ENCODE measurements around the gene DAPK1.

Gene DAPK1

GRCh38 chr9:87628346-87628745, 130.7 kb downstream of the DAPK1 start:
- TF ChIP-seq, protein P1, sequence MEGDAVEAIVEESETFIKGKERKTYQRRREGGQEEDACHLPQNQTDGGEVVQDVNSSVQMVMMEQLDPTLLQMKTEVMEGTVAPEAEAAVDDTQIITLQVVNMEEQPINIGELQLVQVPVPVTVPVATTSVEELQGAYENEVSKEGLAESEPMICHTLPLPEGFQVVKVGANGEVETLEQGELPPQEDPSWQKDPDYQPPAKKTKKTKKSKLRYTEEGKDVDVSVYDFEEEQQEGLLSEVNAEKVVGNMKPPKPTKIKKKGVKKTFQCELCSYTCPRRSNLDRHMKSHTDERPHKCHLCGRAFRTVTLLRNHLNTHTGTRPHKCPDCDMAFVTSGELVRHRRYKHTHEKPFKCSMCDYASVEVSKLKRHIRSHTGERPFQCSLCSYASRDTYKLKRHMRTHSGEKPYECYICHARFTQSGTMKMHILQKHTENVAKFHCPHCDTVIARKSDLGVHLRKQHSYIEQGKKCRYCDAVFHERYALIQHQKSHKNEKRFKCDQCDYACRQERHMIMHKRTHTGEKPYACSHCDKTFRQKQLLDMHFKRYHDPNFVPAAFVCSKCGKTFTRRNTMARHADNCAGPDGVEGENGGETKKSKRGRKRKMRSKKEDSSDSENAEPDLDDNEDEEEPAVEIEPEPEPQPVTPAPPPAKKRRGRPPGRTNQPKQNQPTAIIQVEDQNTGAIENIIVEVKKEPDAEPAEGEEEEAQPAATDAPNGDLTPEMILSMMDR (IDR thresholded peaks at IDR 0.05; ENCODE audit: insufficient read depth, low read depth, low read length, missing control alignments), result no peak
- H3K4me3 ChIP-seq (ENCODE audit: low read length), result no peak overlapping the region

DNA sequence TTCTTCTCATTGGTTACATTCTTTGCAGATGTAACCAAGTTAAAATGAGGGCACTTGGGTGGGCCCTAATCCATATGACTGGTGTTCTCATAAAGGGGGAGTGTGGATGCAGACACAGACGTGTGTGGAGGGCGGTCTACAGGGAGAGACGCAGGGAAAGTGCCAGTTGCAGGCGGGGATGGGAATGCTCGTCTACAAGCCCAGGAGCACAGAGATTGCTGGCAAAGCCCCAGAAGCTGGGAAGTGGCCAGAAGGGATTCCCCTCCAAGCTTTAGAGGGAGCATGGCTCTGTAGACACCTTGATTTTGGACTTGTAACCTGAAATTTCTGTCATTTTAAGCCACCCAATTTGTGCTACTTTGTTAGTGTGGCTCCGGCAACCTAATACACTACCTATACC, 131.4 kb downstream of the DAPK1 start:
- no peak for DNase-seq (ENCODE audit: low read depth)
- H3K4me3 ChIP-seq (ENCODE audit: low read length), result no peak overlapping the region
- TF ChIP-seq, protein P1 (IDR thresholded peaks at IDR 0.05; ENCODE audit: insufficient read depth, low read depth, low read length, missing control alignments), result no peak

More at GRCh38 chr9:87628346-87628745, 130.7 kb downstream of the DAPK1 start:
- no peak for DNase-seq (ENCODE audit: low read depth)

GRCh38 chr9:87630266-87630665, 132.6 kb downstream of the DAPK1 start:
- DNase-seq (ENCODE audit: low read depth), result no peak
- no peak overlapping the region for H3K4me3 ChIP-seq (ENCODE audit: low read length)
- TF ChIP-seq, protein P1 (IDR thresholded peaks at IDR 0.05; ENCODE audit: insufficient read depth, low read depth, low read length, missing control alignments), result no peak

GRCh38 chr9:87630846-87631245, 133.2 kb downstream of the DAPK1 start:
- no peak for DNase-seq (ENCODE audit: low read depth)
- TF ChIP-seq, protein P1 (IDR thresholded peaks at IDR 0.05; ENCODE audit: insufficient read depth, low read depth, low read length, missing control alignments), result no peak

DNA sequence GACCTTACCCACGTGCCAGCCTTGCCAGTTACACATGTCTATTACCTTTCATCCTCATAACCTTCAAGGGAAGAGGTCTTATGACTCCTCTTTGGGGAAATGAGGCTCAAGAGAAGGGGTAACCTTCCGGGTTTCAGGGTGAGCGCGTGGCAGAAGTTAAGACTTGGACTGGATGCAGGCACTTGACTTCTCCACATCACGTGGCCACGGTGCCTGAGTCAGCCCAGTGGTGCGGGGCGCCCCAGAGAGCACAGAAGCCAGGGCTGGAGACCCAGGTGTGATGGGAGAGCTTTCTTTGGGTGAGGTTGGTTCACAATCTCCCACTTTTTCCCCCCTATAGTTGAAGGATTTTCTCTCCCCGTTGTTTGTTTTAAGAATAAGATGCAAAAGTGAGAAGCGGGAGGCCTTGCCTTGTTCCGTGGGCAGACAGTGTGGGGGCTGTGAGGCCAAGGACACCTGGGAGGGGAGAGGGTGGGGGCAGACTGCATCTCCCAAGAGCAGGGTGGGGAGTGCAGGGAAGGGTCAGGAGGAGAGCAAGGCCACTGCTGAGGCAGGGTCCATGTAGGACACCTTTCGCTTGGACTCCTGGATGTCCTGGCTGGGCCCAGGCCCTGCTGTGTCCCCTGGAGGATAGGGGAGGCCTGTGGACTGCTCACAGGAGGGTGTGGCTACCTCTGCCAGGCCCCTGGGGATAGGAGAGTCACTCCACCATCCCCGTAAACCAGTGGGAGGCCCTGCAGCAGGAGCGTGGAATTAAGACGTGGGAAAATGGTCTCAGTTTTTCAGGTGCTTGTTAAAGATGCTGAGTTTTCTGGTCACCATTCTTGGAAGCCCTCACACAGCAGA, 138.2 kb downstream of the DAPK1 start:
- H3K4me3 ChIP-seq (ENCODE audit: low read length), result no peak overlapping the region
- TF ChIP-seq, protein P1 (IDR thresholded peaks at IDR 0.05; ENCODE audit: insufficient read depth, low read depth, low read length, missing control alignments), result no peak
- DNase-seq (ENCODE audit: low read depth), result no peak

More at GRCh38 chr9:87630846-87631245, 133.2 kb downstream of the DAPK1 start:
- no peak overlapping the region for H3K4me3 ChIP-seq (ENCODE audit: low read length)

DNA sequence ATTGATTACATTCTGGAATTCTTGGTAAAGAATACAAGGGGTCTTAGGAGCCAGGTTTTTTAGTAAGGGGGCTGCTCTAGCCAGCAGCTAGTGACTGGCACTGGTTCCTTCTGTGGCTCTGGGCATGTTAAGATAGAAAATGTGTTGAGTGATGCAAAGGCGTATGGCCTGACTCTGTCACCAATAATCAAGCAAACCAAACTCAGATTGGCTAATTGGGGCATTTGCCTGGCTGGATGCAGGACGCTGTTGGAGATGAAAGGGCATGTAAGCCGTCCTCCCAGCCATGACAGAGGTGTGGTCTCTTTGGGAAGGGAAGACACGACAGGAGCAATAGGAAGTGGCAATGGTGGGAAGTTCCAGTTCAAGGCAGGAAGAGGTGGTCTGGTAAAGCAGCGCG, 140.6 kb downstream of the DAPK1 start:
- no peak for DNase-seq (ENCODE audit: low read depth)
- TF ChIP-seq, protein P1 (IDR thresholded peaks at IDR 0.05; ENCODE audit: insufficient read depth, low read depth, low read length, missing control alignments), result no peak
- no peak overlapping the region for H3K4me3 ChIP-seq (ENCODE audit: low read length)

GRCh38 chr9:87639949-87640348, 142.3 kb downstream of the DAPK1 start:
- DNase-seq (ENCODE audit: low read depth), result peak; percentile 15
- H3K4me3 ChIP-seq (ENCODE audit: low read length), result no peak overlapping the region
- TF ChIP-seq, protein P1 (IDR thresholded peaks at IDR 0.05; ENCODE audit: insufficient read depth, low read depth, low read length, missing control alignments), result no peak

Data from epithelial cell of esophagus (primary cell).